GM10847 (cell line): ENCODE data around the gene ISG20L2.

Experiments
- POLR2A ChIP-seq: IDR thresholded peaks from 2 replicates; pipeline ENCODE4 v1.6.1; 2011; ENCODE audit not compliant: insufficient read length; ENCODE audit errors: extremely low read depth

ISG20L2 gene

DNA sequence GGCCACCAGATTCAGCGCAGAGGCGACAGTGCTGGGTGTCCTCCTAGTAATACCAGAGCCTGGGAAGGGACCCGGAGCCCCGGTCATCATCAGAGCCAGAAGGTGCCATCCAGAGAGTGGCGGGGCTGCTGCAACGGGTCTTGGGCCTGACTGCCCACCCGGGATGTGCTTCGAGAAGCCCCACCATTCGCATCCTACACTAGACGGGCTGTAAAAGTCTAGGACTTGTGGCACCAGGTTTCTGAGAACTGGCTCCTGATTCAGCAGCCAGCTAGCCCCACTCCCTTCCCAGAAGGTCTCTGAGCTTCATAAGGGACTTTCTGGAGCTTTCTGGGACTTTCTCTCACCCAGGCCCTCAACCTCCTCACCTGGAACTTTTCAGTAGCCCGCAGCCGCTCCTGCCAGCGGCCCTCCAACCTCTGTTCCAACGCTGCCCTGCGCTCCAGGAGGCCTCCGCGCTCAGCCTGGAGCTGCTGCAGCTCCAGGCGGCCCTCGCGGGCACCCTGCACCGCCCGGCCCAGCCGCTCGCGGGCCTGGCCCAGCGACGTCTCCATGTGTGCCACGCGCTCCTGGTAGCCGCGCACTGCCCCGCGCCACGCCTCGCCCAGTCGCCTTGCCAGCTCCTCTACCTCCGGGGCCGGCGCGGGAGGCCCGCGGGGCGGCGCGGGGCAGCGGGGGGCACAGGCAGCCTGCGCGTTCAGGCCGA lies 52.3 kb downstream of the ISG20L2 start:
- no peak for TF ChIP-seq POLR2A

DNA sequence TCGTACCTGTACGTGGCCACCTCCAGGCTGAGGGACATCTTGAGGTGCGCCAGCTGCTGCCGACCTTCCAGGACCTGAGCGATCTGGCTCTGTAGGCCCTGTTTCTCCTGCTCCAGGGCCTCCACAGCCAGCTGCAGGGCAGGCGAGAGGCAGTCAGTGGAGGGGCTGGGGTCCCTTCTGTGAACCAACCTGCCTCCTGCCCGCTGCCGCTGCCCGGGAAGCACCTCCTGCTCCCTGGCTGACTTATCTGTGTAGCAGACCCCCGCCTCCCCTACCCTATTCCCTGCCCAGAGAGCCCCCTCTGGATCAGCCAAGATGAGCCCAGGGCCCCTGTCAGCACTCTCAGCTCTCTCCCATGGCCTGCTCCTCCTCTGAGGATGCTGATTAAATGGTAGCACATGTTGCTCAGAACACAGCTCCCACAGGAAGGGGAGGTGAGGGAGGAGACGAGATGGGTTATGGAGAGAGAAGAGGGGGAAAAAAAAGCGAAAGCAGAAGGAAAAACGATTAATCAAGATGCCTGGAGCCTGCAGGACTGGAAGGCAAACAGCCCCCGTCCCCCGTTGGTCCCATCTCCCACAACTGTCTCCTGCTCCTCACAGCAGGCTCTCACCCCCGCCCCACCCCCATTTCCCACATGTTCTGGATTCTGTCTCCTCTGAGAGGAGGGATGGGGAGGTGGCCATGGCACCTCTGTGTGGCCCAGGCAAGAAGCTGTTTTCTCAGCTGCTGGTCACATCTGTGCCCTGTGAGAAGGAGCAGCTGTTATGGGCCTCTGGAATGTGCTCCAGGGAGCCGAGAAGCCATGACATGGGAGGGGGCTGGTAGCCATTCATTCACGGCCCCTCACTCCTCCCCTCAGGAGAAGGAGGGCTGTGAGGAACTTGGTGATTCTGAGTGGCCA lies 53.1 kb downstream of the ISG20L2 start:
- no peak for TF ChIP-seq POLR2A

GRCh38 chr1:156673387-156674121 lies 55.0 kb downstream of the ISG20L2 start:
- TF ChIP-seq POLR2A: no peak
